IPS DF 6.9 (cell line): ENCODE measurements around the gene ZNF775.

ENCODE experiments used
- DNase-seq: peaks from one replicate; pipeline ENCODE4 v3.0.0-alpha.2; 2013; ENCODE audit warnings: low read depth, low spot score
- H3K27ac ChIP-seq: one replicate; pipeline ENCODE4 v1.5.1; 2013; ENCODE audit warnings: low read length, control low read depth
- H3K27me3 ChIP-seq: 2 replicates; pipeline ENCODE4 v1.6.1; 2013; ENCODE audit warnings: mild to moderate bottlenecking, low read length; ENCODE audit not compliant: control insufficient read depth, insufficient read depth
- H3K36me3 ChIP-seq: 2 replicates; pipeline ENCODE4 v1.6.1; 2013; ENCODE audit warnings: low read length; ENCODE audit not compliant: control insufficient read depth, insufficient read depth
- H3K4me1 ChIP-seq: 2 replicates; pipeline ENCODE4 v1.6.1; 2013; ENCODE audit warnings: low read length; ENCODE audit not compliant: control insufficient read depth, insufficient read depth
- H3K4me3 ChIP-seq: 2 replicates; pipeline ENCODE4 v1.5.1; 2013; ENCODE audit warnings: mild to moderate bottlenecking, low read length
- H3K9me3 ChIP-seq: 2 replicates; pipeline ENCODE4 v1.6.1; 2013; ENCODE audit warnings: low read length, inconsistent platforms; ENCODE audit not compliant: control insufficient read depth, insufficient read depth
- WGBS: extraction: QIAGEN DNeasy Blood & Tissue Kit; methylation state at CpG from one replicate; pipeline ENCODE4 v1.1.7; 2013; ENCODE audit warnings: mixed read lengths, missing lambda C conversion rate; ENCODE audit not compliant: insufficient read length, insufficient coverage; 5-methylcytosine and 5-hydroxymethylcytosine counted together

ZNF775 gene

GRCh38 chr7:150375662-150376521, 3.2 kb upstream of the ZNF775 start:
- DNase-seq, result no peak
- no CpG with 5 or more reads among the region's 10 CpGs for WGBS
- H3K27me3 ChIP-seq, result no peaks in the 10 kb centered on the region

GRCh38 chr7:150376560-150376959, 2.6 kb upstream of the ZNF775 start:
- Histone ChIP-seq H3K9me3 (no peaks in the 10 kb centered on the region), H3K36me3 (peaks cover 21% of the 10 kb centered on the region), H3K4me3 (no peak overlapping the region), H3K4me1 (peaks cover 5% of the 10 kb centered on the region), H3K27me3 (no peaks in the 10 kb centered on the region), H3K27ac (no peak overlapping the region)
- no peak for DNase-seq
- WGBS, result no CpG with 5 or more reads among the region's 6 CpGs

More at GRCh38 chr7:150375662-150376521, 3.2 kb upstream of the ZNF775 start:
- H3K27ac ChIP-seq, result no peak overlapping the region
- H3K9me3 ChIP-seq, result no peaks in the 10 kb centered on the region
- H3K4me3 ChIP-seq, result no peak overlapping the region
- H3K4me1 ChIP-seq, result peaks cover 1% of the 10 kb centered on the region
- peaks cover 26% of the 10 kb centered on the region for H3K36me3 ChIP-seq

GRCh38 chr7:150377196-150377595, 1.9 kb upstream of the ZNF775 start:
- peaks cover 5% of the 10 kb centered on the region for H3K4me1 ChIP-seq
- no peaks in the 10 kb centered on the region for H3K27me3 ChIP-seq
- no CpG with 5 or more reads among the region's 3 CpGs for whole genome bisulfite sequencing
- no peak overlapping the region for H3K27ac ChIP-seq
- H3K4me3 ChIP-seq, result no peak overlapping the region
- no peaks in the 10 kb centered on the region for H3K9me3 ChIP-seq
- no peak for DNase-seq
- peaks cover 15% of the 10 kb centered on the region for H3K36me3 ChIP-seq

- no peak overlapping the region for H3K4me3 ChIP-seq
- DNase-seq, result no peak
- H3K27ac ChIP-seq, result no peak overlapping the region
- no peaks in the 10 kb centered on the region for H3K27me3 ChIP-seq
- WGBS, result no CpG with 5 or more reads among the region's 4 CpGs
- H3K4me1 ChIP-seq, result peaks cover 5% of the 10 kb centered on the region; the same call in 1 of the 2 replicates
- no peaks in the 10 kb centered on the region for H3K9me3 ChIP-seq
- peaks cover 10% of the 10 kb centered on the region for H3K36me3 ChIP-seq
Observed at GRCh38 chr7:150377635-150378034, 1.5 kb upstream of the ZNF775 start.

GRCh38 chr7:150378115-150378852, 846 bp upstream of the ZNF775 start:
- H3K27me3 ChIP-seq, result no peaks in the 10 kb centered on the region
- peak; percentile 87 for DNase-seq
- H3K36me3 ChIP-seq, result peaks cover 5% of the 10 kb centered on the region; the same call in 1 of the 2 replicates
- no peak overlapping the region for H3K27ac ChIP-seq
- no peaks in the 10 kb centered on the region for H3K9me3 ChIP-seq
- peak overlapping the region; percentile 62; the same call in 1 of the 2 replicates for H3K4me3 ChIP-seq
- WGBS, result no CpG with 5 or more reads among the region's 32 CpGs
- peaks cover 6% of the 10 kb centered on the region; the same call in 1 of the 2 replicates for H3K4me1 ChIP-seq

GRCh38 chr7:150379441-150380379, 580 bp downstream of the ZNF775 start:
- DNase-seq, result no peak
- Histone ChIP-seq H3K9me3 (no peaks in the 10 kb centered on the region), H3K27ac (no peak overlapping the region), H3K27me3 (no peaks in the 10 kb centered on the region), H3K36me3 (no peaks in the 10 kb centered on the region), H3K4me1 (peaks cover 12% of the 10 kb centered on the region), H3K4me3 (peak overlapping the region; percentile 54; the same call in 1 of the 2 replicates)
- no CpG with 5 or more reads among the region's 52 CpGs for WGBS

- WGBS, result no CpG with 5 or more reads among the region's 11 CpGs
- Histone ChIP-seq H3K36me3 (no peaks in the 10 kb centered on the region), H3K9me3 (no peaks in the 10 kb centered on the region), H3K4me3 (no peak overlapping the region; the same call in 1 of the 2 replicates), H3K4me1 (peaks cover 15% of the 10 kb centered on the region), H3K27me3 (no peaks in the 10 kb centered on the region), H3K27ac (no peak overlapping the region)
- no peak for DNase-seq
Observed at GRCh38 chr7:150380463-150380862, 1.3 kb downstream of the ZNF775 start.

GRCh38 chr7:150381096-150381495, 2.0 kb downstream of the ZNF775 start:
- WGBS, result no CpG with 5 or more reads among the region's 9 CpGs
- H3K27ac ChIP-seq, result no peak overlapping the region
- DNase-seq, result no peak
- no peaks in the 10 kb centered on the region for H3K27me3 ChIP-seq
- no peaks in the 10 kb centered on the region for H3K36me3 ChIP-seq
- peaks cover 15% of the 10 kb centered on the region for H3K4me1 ChIP-seq
- no peaks in the 10 kb centered on the region for H3K9me3 ChIP-seq
- H3K4me3 ChIP-seq, result no peak overlapping the region

- H3K36me3 ChIP-seq, result no peaks in the 10 kb centered on the region
- H3K4me3 ChIP-seq, result no peak overlapping the region
- H3K9me3 ChIP-seq, result no peaks in the 10 kb centered on the region
- no peak overlapping the region for H3K27ac ChIP-seq
- WGBS, result no CpG with 5 or more reads among the region's 1 CpG
- no peaks in the 10 kb centered on the region for H3K27me3 ChIP-seq
- DNase-seq, result no peak
- H3K4me1 ChIP-seq, result peaks cover 19% of the 10 kb centered on the region
Observed at GRCh38 chr7:150381785-150382122, 2.6 kb downstream of the ZNF775 start.
